GM12878 (cell line): ENCODE data around the gene FOXO3. TPM values are rescaled to one million over a fixed set of nuclear protein-coding genes. Genes with fewer than 3 reads are reported as not detected.

ENCODE experiments used
- ATAC-seq: fragments of 200-7000 bp; cut with Tn5 transposase; 3 replicates; pipeline ENCODE4 v1.9.1; 2020; ENCODE audit warnings: mild to moderate bottlenecking, moderate library complexity
- BruUV-seq: library from RNA; stranded (reverse); fragments of 400-500 nt; replicated peaks from 2 replicates; lab custom pipeline; 2021; lab: Mats Ljungman, UMichigan
- CTCF ChIA-PET: fragments of 300-600 bp; sonication (Branson Sonifier 250); formaldehyde crosslinking; extraction: SDS; loops from one replicate; lab custom pipeline; 2021; ENCODE audit warnings: inconsistent platforms; lab: Yijun Ruan, JAX
- POLR2A ChIA-PET: fragments of 350-600 bp; formaldehyde crosslinking; extraction: SDS; loops from one replicate; lab custom pipeline; 2021; ENCODE audit warnings: inconsistent platforms; lab: Charles Lee
- RAD21 ChIA-PET: fragments of 300-600 bp; sonication (Branson Sonifier 250); formaldehyde crosslinking; loops from one replicate; lab custom pipeline; 2023; ENCODE audit warnings: antibody characterized with exemption; ENCODE audit not compliant: unreplicated experiment; lab: Charles Lee
- SMC1A ChIA-PET: fragments of 300-600 bp; sonication (Branson Sonifier 250); formaldehyde crosslinking; loops from one replicate; lab custom pipeline; 2023; ENCODE audit not compliant: unreplicated experiment, uncharacterized antibody; lab: Charles Lee
- DNase-seq: peaks from one replicate; pipeline ENCODE4 v3.0.0-alpha.2; 2011; ENCODE audit warnings: low read depth, low spot score
- FAIRE-seq: peaks from 3 replicates; lab custom pipeline; 2011; peaks lifted over from hg19 to GRCh38; lab: Jason Lieb, UNC
- H2AFZ ChIP-seq: 2 replicates; pipeline ENCODE4 v1.6.0; 2011; ENCODE audit warnings: low read depth, low read length, control low read depth; ENCODE audit not compliant: control insufficient read depth
- H3K27ac ChIP-seq: 2 replicates; pipeline ENCODE4 v1.5.1; 2011; ENCODE audit warnings: control low read depth; ENCODE audit not compliant: control insufficient read depth, insufficient read depth
- H3K27me3 ChIP-seq, 2 experiments: replicated peaks in 1 of 2; 2 replicates each; pipeline versions ENCODE4 v1.6.0 to v1.6.1; 2011; ENCODE audit warnings: low read length in 1 of 2; ENCODE audit not compliant: control insufficient read depth in 2 of 2, insufficient read depth in 2 of 2
- H3K36me3 ChIP-seq, 2 experiments: 2 replicates each; pipeline ENCODE4 v1.5.1; 2011; ENCODE audit warnings: low read length in 1 of 2; ENCODE audit not compliant: control insufficient read depth in 2 of 2, insufficient read depth in 2 of 2
- H3K4me1 ChIP-seq: 2 replicates; pipeline ENCODE4 v1.6.1; 2011; ENCODE audit warnings: mild to moderate bottlenecking, low read length, moderate library complexity, mixed read lengths; ENCODE audit not compliant: control insufficient read depth, insufficient read depth
- H3K4me2 ChIP-seq: 2 replicates; pipeline ENCODE4 v1.6.0; 2011; ENCODE audit warnings: control low read depth; ENCODE audit not compliant: control insufficient read depth, insufficient read depth
- H3K4me3 ChIP-seq: fragments of 200-600 bp; sonication (generic); 2 replicates; pipeline ENCODE4 v1.5.1; 2016
- H3K79me2 ChIP-seq: 2 replicates; pipeline ENCODE4 v1.6.0; 2011; ENCODE audit warnings: low read length; ENCODE audit not compliant: control insufficient read depth, insufficient read depth
- H3K9ac ChIP-seq: 2 replicates; pipeline ENCODE4 v1.8.0; 2011; ENCODE audit warnings: low read length, control low read depth, mixed read lengths; ENCODE audit not compliant: control insufficient read depth, insufficient read depth
- H3K9me3 ChIP-seq: replicated peaks from 3 replicates; pipeline ENCODE4 v1.5.1; 2011; ENCODE audit warnings: mild to moderate bottlenecking, low read length; ENCODE audit not compliant: control insufficient read depth, insufficient read depth
- H4K20me1 ChIP-seq: 2 replicates; pipeline ENCODE4 v1.6.0; 2011; ENCODE audit not compliant: control insufficient read depth, insufficient read depth
- HDGF ChIP-seq: fragments of 450-650 bp; IDR thresholded peaks from 2 replicates; pipeline ENCODE4 v1.6.1; 2016; ENCODE audit warnings: antibody characterized with exemption
- IKZF2 ChIP-seq, 2 experiments: fragments of 450-650 bp; IDR thresholded peaks; 2 replicates each; pipeline ENCODE4 v1.6.1; 2017; ENCODE audit warnings: mild to moderate bottlenecking in 2 of 2, moderate library complexity in 2 of 2
- JUNB ChIP-seq: IDR thresholded peaks from 2 replicates; pipeline ENCODE4 v1.6.1; 2016; ENCODE audit warnings: antibody characterized with exemption, mild to moderate bottlenecking
- MYC ChIP-seq: IDR thresholded peaks from 2 replicates; pipeline ENCODE4 v1.6.1; 2011; ENCODE audit warnings: mild to moderate bottlenecking, low read length, moderate library complexity, inconsistent platforms; ENCODE audit not compliant: insufficient read depth, insufficient replicate concordance, insufficient read length, severe bottlenecking
- NFYA ChIP-seq: IDR thresholded peaks from 2 replicates; pipeline ENCODE4 v1.6.1; 2011; ENCODE audit warnings: low read depth, mild to moderate bottlenecking, low read length, improper control_type of control experiment, borderline replicate concordance
- RUNX3 ChIP-seq: IDR thresholded peaks from 2 replicates; pipeline ENCODE4 v1.6.1; 2012; ENCODE audit warnings: low read length, inconsistent platforms
- SMAD1 ChIP-seq: fragments of 450-650 bp; IDR thresholded peaks from 2 replicates; pipeline ENCODE4 v1.6.1; 2018; ENCODE audit warnings: mild to moderate bottlenecking, low read depth; ENCODE audit not compliant: partially characterized antibody
- TCF7 ChIP-seq: IDR thresholded peaks from 2 replicates; pipeline ENCODE4 v1.6.1; 2014; ENCODE audit warnings: antibody characterized with exemption, borderline replicate concordance
- YBX1 ChIP-seq: fragments of 450-650 bp; IDR thresholded peaks from 2 replicates; pipeline ENCODE4 v1.6.1; 2016; ENCODE audit warnings: antibody characterized with exemption
- WGBS: methylation state at CpG from one replicate; pipeline ENCODE4 v1.1.6; 2016; ENCODE audit warnings: low lambda C conversion rate; ENCODE audit not compliant: insufficient replicate concordance, insufficient coverage; ENCODE audit errors: missing lambda C conversion rate; 5-methylcytosine and 5-hydroxymethylcytosine counted together
- in situ Hi-C: fragments of 300-500 bp; cut with MboI; formaldehyde crosslinking; loops from 9 replicates; pipeline ENCODE4 v1.14.3; 2018; ENCODE audit warnings: mixed read lengths
- intact Hi-C: fragments of 100-400 bp; cut with micrococcal nuclease; formaldehyde crosslinking; loops from one replicate; pipeline ENCODE4 v1.14.2; 2022; ENCODE audit not compliant: unreplicated experiment
- polyA plus RNA-seq, 11 experiments: library from polyadenylated mRNA; depleted of rRNA in 4 of 11; unstranded in 6 of 11; stranded (reverse) in 5 of 11; fragments of >200 nt; fragmentation: Nextera tagmentation in 4 of 11; fragmentation: Illumina TruSeq in 1 of 11; extraction: Ambion mirVana in 4 of 11; extraction: Trizol in 1 of 11; gene quantifications; 1 replicate in 1 of 11; 2 replicates in 10 of 11; pipeline versions ENCODE4 v1.2.1 to v1.2.3, GENCODE V29; 2011 to 2016; ENCODE audit warnings: inconsistent platforms in 2 of 11, missing spikeins in 2 of 11, low read depth in 1 of 11
- total RNA-seq, 4 experiments: library from RNA; depleted of rRNA in 3 of 4; stranded (reverse); fragments of >200 nt in 3 of 4; fragmentation: Illumina TruSeq in 1 of 4; extraction: Trizol in 1 of 4; gene quantifications; 2 replicates each; pipeline versions ENCODE4 v1.2.1 to v1.2.3, GENCODE V29; 2013 to 2021
- TF ChIP-seq, protein P1 (sequence below): fragments of 450-650 bp; formaldehyde crosslinking; IDR thresholded peaks from 2 replicates; pipeline ENCODE4 v1.4.0; 2022; ENCODE audit warnings: mild to moderate bottlenecking, moderate library complexity
- TF ChIP-seq, protein P2 (sequence below): fragments of 450-650 bp; IDR thresholded peaks from 2 replicates; pipeline ENCODE4 v1.6.1; 2017; ENCODE audit warnings: mild to moderate bottlenecking, moderate library complexity
- TF ChIP-seq, protein P3 (sequence below): fragments of 450-650 bp; IDR thresholded peaks from 2 replicates; pipeline ENCODE4 v1.6.1; 2016; ENCODE audit warnings: mild to moderate bottlenecking

Gene FOXO3
- total and polyA plus RNA-seq, 10 of the 15 experiments (the other 5 are each of a cell fraction or from before 2014, with no cell fraction given) = 0.82 to 4.5 (median 1.7) TPM

DNA sequence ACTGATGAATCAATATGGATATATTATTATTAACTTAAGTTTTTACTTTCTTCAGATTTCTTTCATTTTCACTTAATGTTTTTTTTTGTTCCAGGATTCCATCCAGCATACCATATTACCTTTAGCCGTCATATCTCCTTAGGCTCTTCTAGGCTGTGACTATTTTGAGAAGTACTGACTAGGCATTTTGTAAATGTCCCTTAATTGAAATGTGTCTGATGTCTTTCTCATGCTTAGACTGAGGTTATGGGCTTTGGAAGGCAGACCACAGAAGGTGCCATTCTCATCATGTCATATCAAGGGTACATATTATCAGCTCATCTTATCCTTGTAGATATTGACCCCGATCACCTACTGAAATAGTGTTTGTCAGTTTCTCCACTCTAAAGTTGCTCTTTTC lies 101.3 kb downstream of the FOXO3 start:
- ChIA-PET RAD21 (no interaction called here), SMC1A (no interaction called here), POLR2A (no interaction called here), CTCF (no interaction called here)
- DNase-seq (no peak), ATAC-seq (no peak), FAIRE-seq (no peak)
- no TSS peak for BruUV-seq
- H4K20me1 ChIP-seq = no peaks in the 10 kb centered on the region
- H3K27me3 ChIP-seq = no peaks in the 10 kb centered on the region
- in situ Hi-C loops (no loop called here), intact Hi-C loops (no loop called here)
- H3K4me3 ChIP-seq = no peak overlapping the region
- no peak overlapping the region for H2AFZ ChIP-seq
- peaks cover 0 to 2% of the 10 kb centered on the region in 2 experiments; a peak in 1 of 4 replicates for H3K36me3 ChIP-seq
- 79% methylated on average over 2 of the region's 2 CpGs for WGBS
- H3K9me3 ChIP-seq = no peaks in the 10 kb centered on the region
- TF ChIP-seq YBX1 (no peak), MYC (no peak), RUNX3 (no peak), JUNB (no peak), NFYA (no peak), SMAD1 (no peak), IKZF2 (IDR thresholded peaks at IDR 0.05) (no peak), TCF7 (no peak), HDGF (no peak)
- TF ChIP-seq, protein P1, sequence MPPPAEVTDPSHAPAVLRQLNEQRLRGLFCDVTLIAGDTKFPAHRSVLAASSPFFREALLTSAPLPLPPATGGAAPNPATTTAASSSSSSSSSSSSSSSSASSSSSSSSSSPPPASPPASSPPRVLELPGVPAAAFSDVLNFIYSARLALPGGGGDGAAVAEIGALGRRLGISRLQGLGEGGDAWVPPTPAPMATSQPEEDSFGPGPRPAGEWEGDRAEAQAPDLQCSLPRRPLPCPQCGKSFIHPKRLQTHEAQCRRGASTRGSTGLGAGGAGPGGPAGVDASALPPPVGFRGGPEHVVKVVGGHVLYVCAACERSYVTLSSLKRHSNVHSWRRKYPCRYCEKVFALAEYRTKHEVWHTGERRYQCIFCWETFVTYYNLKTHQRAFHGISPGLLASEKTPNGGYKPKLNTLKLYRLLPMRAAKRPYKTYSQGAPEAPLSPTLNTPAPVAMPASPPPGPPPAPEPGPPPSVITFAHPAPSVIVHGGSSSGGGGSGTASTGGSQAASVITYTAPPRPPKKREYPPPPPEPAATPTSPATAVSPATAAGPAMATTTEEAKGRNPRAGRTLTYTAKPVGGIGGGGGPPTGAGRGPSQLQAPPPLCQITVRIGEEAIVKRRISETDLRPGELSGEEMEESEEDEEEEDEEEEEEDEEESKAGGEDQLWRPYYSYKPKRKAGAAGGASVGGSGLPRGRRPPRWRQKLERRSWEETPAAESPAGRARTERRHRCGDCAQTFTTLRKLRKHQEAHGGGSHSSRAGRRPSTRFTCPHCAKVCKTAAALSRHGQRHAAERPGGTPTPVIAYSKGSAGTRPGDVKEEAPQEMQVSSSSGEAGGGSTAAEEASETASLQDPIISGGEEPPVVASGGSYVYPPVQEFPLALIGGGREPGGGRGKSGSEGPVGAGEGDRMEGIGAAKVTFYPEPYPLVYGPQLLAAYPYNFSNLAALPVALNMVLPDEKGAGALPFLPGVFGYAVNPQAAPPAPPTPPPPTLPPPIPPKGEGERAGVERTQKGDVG (CRISPR knock-in tag) = no peak
- TF ChIP-seq, protein P2, sequence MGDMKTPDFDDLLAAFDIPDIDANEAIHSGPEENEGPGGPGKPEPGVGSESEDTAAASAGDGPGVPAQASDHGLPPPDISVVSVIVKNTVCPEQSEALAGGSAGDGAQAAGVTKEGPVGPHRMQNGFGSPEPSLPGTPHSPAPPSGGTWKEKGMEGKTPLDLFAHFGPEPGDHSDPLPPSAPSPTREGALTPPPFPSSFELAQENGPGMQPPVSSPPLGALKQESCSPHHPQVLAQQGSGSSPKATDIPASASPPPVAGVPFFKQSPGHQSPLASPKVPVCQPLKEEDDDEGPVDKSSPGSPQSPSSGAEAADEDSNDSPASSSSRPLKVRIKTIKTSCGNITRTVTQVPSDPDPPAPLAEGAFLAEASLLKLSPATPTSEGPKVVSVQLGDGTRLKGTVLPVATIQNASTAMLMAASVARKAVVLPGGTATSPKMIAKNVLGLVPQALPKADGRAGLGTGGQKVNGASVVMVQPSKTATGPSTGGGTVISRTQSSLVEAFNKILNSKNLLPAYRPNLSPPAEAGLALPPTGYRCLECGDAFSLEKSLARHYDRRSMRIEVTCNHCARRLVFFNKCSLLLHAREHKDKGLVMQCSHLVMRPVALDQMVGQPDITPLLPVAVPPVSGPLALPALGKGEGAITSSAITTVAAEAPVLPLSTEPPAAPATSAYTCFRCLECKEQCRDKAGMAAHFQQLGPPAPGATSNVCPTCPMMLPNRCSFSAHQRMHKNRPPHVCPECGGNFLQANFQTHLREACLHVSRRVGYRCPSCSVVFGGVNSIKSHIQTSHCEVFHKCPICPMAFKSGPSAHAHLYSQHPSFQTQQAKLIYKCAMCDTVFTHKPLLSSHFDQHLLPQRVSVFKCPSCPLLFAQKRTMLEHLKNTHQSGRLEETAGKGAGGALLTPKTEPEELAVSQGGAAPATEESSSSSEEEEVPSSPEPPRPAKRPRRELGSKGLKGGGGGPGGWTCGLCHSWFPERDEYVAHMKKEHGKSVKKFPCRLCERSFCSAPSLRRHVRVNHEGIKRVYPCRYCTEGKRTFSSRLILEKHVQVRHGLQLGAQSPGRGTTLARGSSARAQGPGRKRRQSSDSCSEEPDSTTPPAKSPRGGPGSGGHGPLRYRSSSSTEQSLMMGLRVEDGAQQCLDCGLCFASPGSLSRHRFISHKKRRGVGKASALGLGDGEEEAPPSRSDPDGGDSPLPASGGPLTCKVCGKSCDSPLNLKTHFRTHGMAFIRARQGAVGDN = no peak
- TF ChIP-seq, protein P3, sequence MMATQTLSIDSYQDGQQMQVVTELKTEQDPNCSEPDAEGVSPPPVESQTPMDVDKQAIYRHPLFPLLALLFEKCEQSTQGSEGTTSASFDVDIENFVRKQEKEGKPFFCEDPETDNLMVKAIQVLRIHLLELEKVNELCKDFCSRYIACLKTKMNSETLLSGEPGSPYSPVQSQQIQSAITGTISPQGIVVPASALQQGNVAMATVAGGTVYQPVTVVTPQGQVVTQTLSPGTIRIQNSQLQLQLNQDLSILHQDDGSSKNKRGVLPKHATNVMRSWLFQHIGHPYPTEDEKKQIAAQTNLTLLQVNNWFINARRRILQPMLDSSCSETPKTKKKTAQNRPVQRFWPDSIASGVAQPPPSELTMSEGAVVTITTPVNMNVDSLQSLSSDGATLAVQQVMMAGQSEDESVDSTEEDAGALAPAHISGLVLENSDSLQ = no peak
- no peak overlapping the region for H3K4me2 ChIP-seq
- H3K27ac ChIP-seq = no peak overlapping the region
- no peaks in the 10 kb centered on the region for H3K79me2 ChIP-seq
- H3K9ac ChIP-seq = no peak overlapping the region
- H3K4me1 ChIP-seq = no peaks in the 10 kb centered on the region
